Measurements from ENCODE around the gene LETMD1. TPM values are rescaled to one million over a fixed set of nuclear protein-coding genes. Genes with fewer than 3 reads are reported as not detected.
A peak's percentile ranks its signal among the peaks of the same experiment; 100 is the strongest.

Gene LETMD1
- total RNA-seq, 1 donor from 2014 or later = 77.0 TPM

GRCh38 chr12:51005030-51005429 is 43.1 kb upstream of the LETMD1 start:
- Mint-ChIP-seq H3K9me3 (no peaks in the 10 kb centered on the region), H3K27me3 (ENCODE audit: low read depth) (no peaks in the 10 kb centered on the region), H3K4me3 (no peak overlapping the region), H3K27ac (peak overlapping the region; percentile 97), H3K36me3 (peaks cover 38% of the 10 kb centered on the region), H3K4me1 (peaks cover 34% of the 10 kb centered on the region)
- TF ChIP-seq CTCF (IDR thresholded peaks at IDR 0.05; ENCODE audit: unreplicated experiment) = no peak
- DNase-seq (ENCODE audit: low spot score in 2 of 2, unreplicated experiment in 2 of 2) = no peak

DNA sequence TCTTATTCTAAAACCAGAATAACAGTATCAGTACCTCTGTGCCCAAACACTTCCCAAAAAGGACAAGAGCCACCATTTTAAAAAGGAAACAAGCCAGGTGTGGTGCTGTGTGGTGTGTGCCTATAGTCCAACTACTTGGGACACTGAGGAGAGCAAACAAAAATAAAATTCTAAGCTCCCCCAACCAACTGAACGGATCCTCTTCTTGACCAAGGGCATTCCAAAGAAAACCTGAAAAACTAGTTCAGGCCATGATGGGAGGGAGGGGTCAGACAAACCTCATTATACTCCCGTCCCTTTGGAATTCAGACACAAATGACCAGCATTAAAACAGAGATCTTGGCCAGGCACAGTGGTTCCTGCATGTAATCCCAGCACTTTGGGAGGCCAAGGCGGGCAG is 42.5 kb upstream of the LETMD1 start:
- DNase-seq (ENCODE audit: low spot score in 2 of 2, unreplicated experiment in 2 of 2) = no peak
- peaks cover 31% of the 10 kb centered on the region for H3K36me3 Mint-ChIP-seq
- TF ChIP-seq CTCF (IDR thresholded peaks at IDR 0.05; ENCODE audit: unreplicated experiment) = no peak
- no peaks in the 10 kb centered on the region for H3K27me3 Mint-ChIP-seq (ENCODE audit: low read depth)
- peaks cover 38% of the 10 kb centered on the region for H3K4me1 Mint-ChIP-seq
- peak overlapping the region; percentile 2 for H3K4me3 Mint-ChIP-seq
- no peaks in the 10 kb centered on the region for H3K9me3 Mint-ChIP-seq
- H3K27ac Mint-ChIP-seq = peak overlapping the region; percentile 97

- H3K27ac Mint-ChIP-seq = peak overlapping the region; percentile 80
- TF ChIP-seq CTCF (IDR thresholded peaks at IDR 0.05; ENCODE audit: unreplicated experiment) = no peak
- no peaks in the 10 kb centered on the region for H3K9me3 Mint-ChIP-seq
- no peaks in the 10 kb centered on the region for H3K27me3 Mint-ChIP-seq (ENCODE audit: low read depth)
- H3K36me3 Mint-ChIP-seq = peaks cover 23% of the 10 kb centered on the region
- no peak overlapping the region for H3K4me3 Mint-ChIP-seq
- H3K4me1 Mint-ChIP-seq = peaks cover 50% of the 10 kb centered on the region
- DNase-seq (ENCODE audit: low spot score in 2 of 2, unreplicated experiment in 2 of 2) = no peak
Observed at GRCh38 chr12:51008329-51009055, 39.6 kb upstream of the LETMD1 start.

DNA sequence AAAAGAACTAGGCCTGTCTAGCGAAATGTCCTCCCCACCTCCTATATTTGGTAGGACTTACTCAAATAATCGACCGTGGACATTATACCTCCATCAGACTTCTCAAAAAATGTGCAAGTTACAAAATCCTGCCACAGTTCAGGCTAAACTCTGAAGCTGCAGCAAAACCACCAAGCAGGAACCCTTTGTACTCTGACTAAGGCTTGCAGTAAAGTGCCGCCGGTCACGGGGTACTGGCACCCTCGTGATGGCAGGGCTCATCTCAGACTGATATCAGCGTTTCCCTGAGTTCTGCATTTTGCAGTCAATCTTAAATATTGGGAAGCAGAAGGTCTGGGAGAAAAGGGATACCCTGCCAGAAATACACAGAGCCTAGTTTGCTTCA is 39.1 kb upstream of the LETMD1 start:
- TF ChIP-seq CTCF (IDR thresholded peaks at IDR 0.05; ENCODE audit: unreplicated experiment) = no peak
- H3K27me3 Mint-ChIP-seq (ENCODE audit: low read depth) = no peaks in the 10 kb centered on the region
- H3K36me3 Mint-ChIP-seq = peaks cover 21% of the 10 kb centered on the region
- no peaks in the 10 kb centered on the region for H3K9me3 Mint-ChIP-seq
- H3K27ac Mint-ChIP-seq = peak overlapping the region; percentile 80
- H3K4me3 Mint-ChIP-seq = no peak overlapping the region
- DNase-seq (ENCODE audit: low spot score in 2 of 2, unreplicated experiment in 2 of 2) = no peak
- peaks cover 47% of the 10 kb centered on the region for H3K4me1 Mint-ChIP-seq

DNA sequence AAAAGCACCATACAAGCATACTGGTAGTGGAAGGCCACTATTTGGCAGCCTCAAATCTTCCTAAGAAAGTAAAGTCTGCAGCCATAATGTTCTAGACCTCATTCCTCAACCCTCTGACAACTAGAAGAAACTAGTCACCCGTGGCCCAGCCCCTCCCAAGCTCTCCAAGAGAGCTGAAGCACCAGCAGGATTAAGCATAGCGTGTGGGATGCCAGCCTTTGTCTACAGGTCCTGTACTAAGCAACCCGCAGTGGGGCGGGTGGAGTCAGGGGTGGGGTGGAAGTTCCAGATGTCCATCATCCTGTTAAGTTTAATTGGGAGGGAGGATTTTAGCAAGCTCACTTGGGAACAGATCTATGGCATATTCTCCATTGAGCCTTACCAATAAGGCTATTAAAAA is 36.2 kb upstream of the LETMD1 start:
- Mint-ChIP-seq H3K4me3 (no peak overlapping the region), H3K27me3 (ENCODE audit: low read depth) (no peaks in the 10 kb centered on the region), H3K9me3 (no peaks in the 10 kb centered on the region), H3K27ac (peak overlapping the region; percentile 44), H3K4me1 (peaks cover 21% of the 10 kb centered on the region), H3K36me3 (peaks cover 10% of the 10 kb centered on the region)
- DNase-seq (ENCODE audit: low spot score in 2 of 2, unreplicated experiment in 2 of 2) = no peak
- TF ChIP-seq CTCF (IDR thresholded peaks at IDR 0.05; ENCODE audit: unreplicated experiment) = no peak
